LNCaP clone FGC (cell line): Measurements from ENCODE around the gene DLG5.

Experiments
- DNase-seq: peaks from one replicate; pipeline ENCODE4 v3.0.0-alpha.2; 2011; ENCODE audit warnings: low read depth
- H3K4me3 ChIP-seq: 2 replicates; pipeline ENCODE4 v1.5.1; 2011; ENCODE audit warnings: mild to moderate bottlenecking, low read depth, low read length, control low read depth
- TF ChIP-seq, protein P1 (sequence below): IDR thresholded peaks from 2 replicates; pipeline ENCODE4 v1.5.1; 2012; ENCODE audit warnings: mild to moderate bottlenecking; ENCODE audit not compliant: control insufficient read depth, insufficient read depth; ENCODE audit errors: extremely low read depth

Gene DLG5

DNA sequence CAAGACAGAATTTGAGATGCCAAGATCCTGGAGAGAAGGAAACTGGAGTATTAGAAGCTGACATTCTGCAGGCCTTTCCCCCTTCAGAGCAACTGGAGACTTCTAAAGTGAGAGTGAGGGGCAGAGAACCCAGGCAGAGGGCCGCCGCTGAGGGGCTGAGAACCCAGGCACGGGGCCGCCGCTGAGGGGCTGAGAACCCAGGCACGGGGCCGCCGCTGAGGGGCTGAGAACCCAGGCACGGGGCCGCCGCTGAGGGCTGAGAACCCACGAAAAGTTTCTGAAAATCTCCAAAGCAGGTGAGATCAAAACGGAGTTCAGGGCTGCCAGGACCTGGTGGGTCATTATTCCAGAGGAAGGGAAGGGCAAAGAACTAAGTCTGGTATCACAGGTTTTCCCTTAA lies 126.2 kb downstream of the DLG5 start:
- no peak for DNase-seq
- TF ChIP-seq, protein P1, sequence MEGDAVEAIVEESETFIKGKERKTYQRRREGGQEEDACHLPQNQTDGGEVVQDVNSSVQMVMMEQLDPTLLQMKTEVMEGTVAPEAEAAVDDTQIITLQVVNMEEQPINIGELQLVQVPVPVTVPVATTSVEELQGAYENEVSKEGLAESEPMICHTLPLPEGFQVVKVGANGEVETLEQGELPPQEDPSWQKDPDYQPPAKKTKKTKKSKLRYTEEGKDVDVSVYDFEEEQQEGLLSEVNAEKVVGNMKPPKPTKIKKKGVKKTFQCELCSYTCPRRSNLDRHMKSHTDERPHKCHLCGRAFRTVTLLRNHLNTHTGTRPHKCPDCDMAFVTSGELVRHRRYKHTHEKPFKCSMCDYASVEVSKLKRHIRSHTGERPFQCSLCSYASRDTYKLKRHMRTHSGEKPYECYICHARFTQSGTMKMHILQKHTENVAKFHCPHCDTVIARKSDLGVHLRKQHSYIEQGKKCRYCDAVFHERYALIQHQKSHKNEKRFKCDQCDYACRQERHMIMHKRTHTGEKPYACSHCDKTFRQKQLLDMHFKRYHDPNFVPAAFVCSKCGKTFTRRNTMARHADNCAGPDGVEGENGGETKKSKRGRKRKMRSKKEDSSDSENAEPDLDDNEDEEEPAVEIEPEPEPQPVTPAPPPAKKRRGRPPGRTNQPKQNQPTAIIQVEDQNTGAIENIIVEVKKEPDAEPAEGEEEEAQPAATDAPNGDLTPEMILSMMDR: no peak
- no peak overlapping the region for H3K4me3 ChIP-seq

DNA sequence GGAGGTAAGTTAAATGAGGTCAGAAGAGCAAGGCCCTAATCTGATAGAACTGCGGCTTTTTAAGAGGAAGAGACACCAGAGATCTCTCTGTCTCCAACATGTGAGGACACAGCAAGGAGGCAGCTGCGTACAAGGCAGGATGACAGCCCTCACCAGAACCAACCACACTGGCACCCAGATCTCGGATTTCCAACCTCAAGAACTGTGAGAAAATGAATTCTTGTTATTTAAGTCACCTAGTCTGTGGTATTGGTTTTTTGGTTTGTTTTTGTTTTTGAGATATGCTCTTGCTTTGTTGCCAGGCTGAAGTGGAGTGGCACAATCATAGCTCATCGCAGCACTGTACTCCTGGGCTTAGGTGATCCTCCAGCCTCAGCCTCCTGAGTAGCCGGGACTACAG lies 127.2 kb downstream of the DLG5 start:
- TF ChIP-seq, protein P1: no peak
- no peak overlapping the region for H3K4me3 ChIP-seq
- DNase-seq: no peak

DNA sequence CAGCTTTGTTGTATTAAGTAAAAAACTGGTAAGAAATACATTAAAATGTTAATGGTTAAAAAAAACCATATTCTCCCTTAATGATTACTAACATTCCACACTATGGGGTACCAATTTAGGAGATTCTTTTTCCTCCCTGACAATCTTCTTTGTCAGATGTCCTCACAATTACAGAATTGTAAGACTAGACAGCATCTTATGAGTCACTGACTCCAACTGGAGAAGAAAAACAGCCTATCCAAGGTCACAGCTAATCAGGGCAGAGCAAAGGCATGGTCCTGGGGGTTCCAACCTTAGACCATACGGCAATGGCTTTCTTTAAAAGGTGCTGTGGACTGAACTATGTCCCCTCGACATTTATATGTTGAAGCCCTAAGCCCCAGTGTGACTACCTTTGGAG lies 127.6 kb downstream of the DLG5 start:
- TF ChIP-seq, protein P1: no peak
- DNase-seq: no peak
- no peak overlapping the region for H3K4me3 ChIP-seq

DNA sequence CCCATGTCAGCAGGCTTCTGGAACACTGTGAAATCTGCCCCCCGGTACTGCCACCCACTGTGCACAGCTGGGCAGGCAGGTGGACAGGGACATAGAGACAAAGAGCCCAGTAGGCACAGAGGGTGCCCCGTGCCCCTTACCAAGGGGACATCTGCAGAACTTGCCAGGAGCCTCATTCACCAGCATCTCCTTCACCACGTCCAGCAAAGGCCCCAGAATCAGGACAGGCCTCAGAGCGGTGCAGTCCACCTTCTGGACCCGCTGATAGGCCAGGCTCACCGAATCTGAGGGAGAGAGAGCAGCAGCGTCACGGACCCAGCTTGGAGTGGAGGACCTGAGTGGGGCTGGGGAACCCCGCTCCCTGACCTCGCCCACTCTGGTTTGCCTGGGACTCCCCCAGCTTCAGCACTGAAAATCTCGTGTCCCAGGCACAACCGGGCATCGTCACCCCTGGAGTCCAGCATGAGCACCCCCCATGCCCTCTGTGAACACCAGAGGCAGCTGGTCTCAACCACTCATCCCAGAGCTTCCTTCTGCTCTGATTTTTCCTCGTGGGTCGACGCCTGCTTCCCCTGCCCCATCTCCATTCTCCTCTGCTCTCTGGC lies 130.1 kb downstream of the DLG5 start:
- no peak for DNase-seq
- no peak overlapping the region for H3K4me3 ChIP-seq
- TF ChIP-seq, protein P1: no peak

DNA sequence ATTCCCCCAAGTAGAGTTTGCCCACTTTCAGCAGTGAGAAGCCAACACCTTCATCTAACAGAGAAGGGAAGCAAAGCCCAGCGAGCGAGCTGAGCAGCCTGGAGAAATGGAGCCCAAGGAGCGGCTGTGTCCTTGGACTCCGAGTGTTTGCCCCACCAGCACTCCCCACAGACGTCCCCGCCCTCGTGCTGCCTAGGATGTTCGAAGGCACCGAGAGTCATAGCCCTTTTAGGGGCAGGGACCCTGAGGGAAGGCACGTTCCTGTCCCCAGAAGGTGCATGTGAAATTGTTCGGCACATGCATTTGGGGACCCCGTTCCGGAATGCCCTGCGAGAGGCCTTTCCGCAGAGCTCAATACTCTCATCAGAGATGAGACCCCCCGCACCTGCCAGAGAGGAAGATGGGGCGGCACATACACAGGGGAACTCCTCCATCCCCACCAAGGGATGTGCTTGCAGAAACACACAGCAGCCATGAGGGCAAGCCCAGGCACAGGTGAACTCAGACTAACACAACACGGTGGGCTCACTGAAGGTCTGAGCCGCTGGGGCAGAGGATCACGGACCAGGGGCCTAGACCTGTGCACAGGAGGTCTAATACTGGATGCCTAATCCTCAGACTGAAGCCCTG lies 131.0 kb downstream of the DLG5 start:
- DNase-seq: no peak
- TF ChIP-seq, protein P1: no peak

DNA sequence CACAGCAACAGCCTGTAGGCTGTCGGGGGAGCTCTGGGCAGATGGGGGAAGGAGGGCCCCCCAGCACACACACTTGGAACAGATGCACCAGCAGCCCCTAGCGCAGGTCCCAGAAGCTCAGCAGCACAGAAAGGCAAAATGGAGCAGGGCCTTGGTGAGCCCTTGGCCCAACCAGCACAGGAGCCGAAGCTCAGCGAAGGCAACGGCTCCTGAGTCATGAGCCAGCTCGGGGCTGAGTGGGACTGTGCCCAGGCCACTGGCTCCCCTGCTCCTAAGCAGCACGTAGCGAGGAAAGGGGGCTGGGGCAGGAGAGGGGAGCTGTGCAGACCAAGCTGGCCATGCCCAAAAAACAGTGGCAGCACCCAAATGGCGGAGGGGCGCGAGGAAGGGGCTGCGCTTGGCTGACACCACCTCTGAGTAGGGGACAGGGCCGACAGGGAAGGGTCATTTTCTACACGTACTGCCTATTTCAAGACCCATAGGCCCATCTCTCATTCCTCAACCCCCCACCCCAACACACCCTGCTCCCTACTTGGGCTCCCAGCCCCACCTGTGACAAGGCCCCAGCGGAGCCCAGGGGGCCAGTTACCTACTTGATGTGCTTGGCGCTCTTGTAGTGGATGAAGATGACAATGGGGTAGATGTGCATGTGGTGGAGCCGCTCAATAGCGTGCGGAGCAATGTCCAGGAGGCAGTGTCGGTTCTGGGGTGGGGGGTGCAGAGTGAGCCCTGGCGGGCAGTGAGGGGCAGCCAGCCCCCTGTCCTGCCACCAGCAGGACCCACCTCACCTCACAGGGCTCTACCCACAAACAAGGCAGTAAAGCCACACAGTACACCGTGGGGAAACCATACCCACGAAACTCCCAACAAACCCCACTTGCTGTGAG lies 132.1 kb downstream of the DLG5 start:
- no peak overlapping the region for H3K4me3 ChIP-seq
- no peak for DNase-seq
- TF ChIP-seq, protein P1: no peak

More for the DNA sequence above, 131.0 kb downstream of the DLG5 start:
- no peak overlapping the region for H3K4me3 ChIP-seq
